Natural killer cell (primary cell): Measurements from ENCODE around the gene PRPS2. TPM values are rescaled to one million over a fixed set of nuclear protein-coding genes. Genes with fewer than 3 reads are reported as not detected.

Experiments
- ATAC-seq, 3 donors: fragments of 150-1000 bp in 2 of 3; fragments of 200-7000 bp in 1 of 3; cut with Tn5 transposase; 1 replicate in 1 of 3; 2 replicates in 2 of 3; pipeline ENCODE4 v1.10.0; 2021; ENCODE audit warnings: mild to moderate bottlenecking in 2 of 3, moderate library complexity in 2 of 3
- DNase-seq, 2 donors: peaks; one replicate each; pipeline versions ENCODE4 v3.0.0 to v3.0.0-alpha.2; 2013 to 2021; ENCODE audit warnings: mixed read lengths in 1 of 2
- H3K27ac ChIP-seq: one replicate; pipeline ENCODE4 v1.5.1; 2013; ENCODE audit warnings: mild to moderate bottlenecking, low read length
- H3K27me3 ChIP-seq: one replicate; pipeline ENCODE4 v1.6.1; 2013; ENCODE audit warnings: low read length; ENCODE audit not compliant: control insufficient read depth, insufficient read depth
- H3K36me3 ChIP-seq: one replicate; pipeline ENCODE4 v1.6.1; 2013; ENCODE audit warnings: low read length; ENCODE audit not compliant: control insufficient read depth, insufficient read depth
- H3K4me1 ChIP-seq: one replicate; pipeline ENCODE4 v1.6.1; 2013; ENCODE audit warnings: low read length; ENCODE audit not compliant: control insufficient read depth, insufficient read depth
- H3K4me3 ChIP-seq: one replicate; pipeline ENCODE4 v1.5.1; 2013; ENCODE audit warnings: low read length
- H3K9me3 ChIP-seq: one replicate; pipeline ENCODE4 v1.6.1; 2013; ENCODE audit warnings: low read length; ENCODE audit not compliant: control insufficient read depth, insufficient read depth
- H3K27ac Mint-ChIP-seq, 2 donors: one replicate each; pipeline ENCODE4 v1.8.0; 2022; ENCODE audit warnings: mild to moderate bottlenecking in 2 of 2, mixed read lengths in 2 of 2, moderate library complexity in 1 of 2
- H3K27me3 Mint-ChIP-seq, 2 donors: one replicate each; pipeline ENCODE4 v1.8.0; 2022; ENCODE audit warnings: low read depth in 2 of 2, mixed read lengths in 2 of 2
- H3K36me3 Mint-ChIP-seq: one replicate; pipeline ENCODE4 v1.8.0; 2022; ENCODE audit warnings: mixed read lengths
- H3K4me1 Mint-ChIP-seq, 2 donors: one replicate each; pipeline ENCODE4 v1.8.0; 2022; ENCODE audit warnings: mixed read lengths in 2 of 2
- H3K4me3 Mint-ChIP-seq: one replicate; pipeline ENCODE4 v1.8.0; 2022; ENCODE audit warnings: mild to moderate bottlenecking, moderate library complexity, mixed read lengths
- H3K9me3 Mint-ChIP-seq, 2 donors: one replicate each; pipeline ENCODE4 v1.8.0; 2022; ENCODE audit warnings: mixed read lengths in 2 of 2
- WGBS: methylation state at CpG from one replicate; pipeline ENCODE4 v1.1.7; 2013; ENCODE audit warnings: missing lambda C conversion rate; ENCODE audit not compliant: insufficient coverage; 5-methylcytosine and 5-hydroxymethylcytosine counted together
- intact Hi-C: fragments of 100-400 bp; cut with micrococcal nuclease; formaldehyde crosslinking; loops from one replicate; pipeline ENCODE4 v1.14.2; 2022
- total RNA-seq, 4 donors: library from RNA; stranded (reverse); fragments of 120-200 nt in 1 of 4; gene quantifications; one replicate each; pipeline versions ENCODE4 v1.2.3 to v1.2.4, GENCODE V29; 2013 to 2022
- TF ChIP-seq, protein P1 (sequence below): fragments of 200-600 bp; IDR thresholded peaks from one replicate; pipeline ENCODE4 v1.8.0; 2022; ENCODE audit warnings: antibody characterized with exemption

Gene PRPS2
- total RNA-seq, 3 donors from 2014 or later (not counting 1 experiment from before 2014, with no cell fraction given): 18.9 to 20.4 (median 20.1) TPM

DNA sequence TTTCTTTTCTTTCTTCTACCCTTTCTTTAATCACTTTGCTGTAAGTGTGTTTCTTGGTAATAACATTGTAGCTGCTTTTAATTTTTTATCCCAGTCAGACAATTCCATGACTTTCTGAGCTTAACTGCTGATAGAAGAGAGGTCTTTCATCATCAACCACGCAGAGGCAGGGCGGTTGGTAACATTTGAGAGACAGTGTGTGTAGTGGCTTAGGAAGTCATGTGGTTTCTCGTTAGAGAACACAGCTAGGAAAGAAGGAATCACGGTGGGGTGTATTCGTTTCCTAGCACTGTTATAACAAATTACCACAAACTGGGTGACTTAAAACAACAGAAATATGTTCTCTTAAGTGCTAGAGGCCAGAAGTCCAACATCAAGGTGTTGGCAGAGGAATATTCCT, 11.5 kb downstream of the PRPS2 start:
- TF ChIP-seq, protein P1, sequence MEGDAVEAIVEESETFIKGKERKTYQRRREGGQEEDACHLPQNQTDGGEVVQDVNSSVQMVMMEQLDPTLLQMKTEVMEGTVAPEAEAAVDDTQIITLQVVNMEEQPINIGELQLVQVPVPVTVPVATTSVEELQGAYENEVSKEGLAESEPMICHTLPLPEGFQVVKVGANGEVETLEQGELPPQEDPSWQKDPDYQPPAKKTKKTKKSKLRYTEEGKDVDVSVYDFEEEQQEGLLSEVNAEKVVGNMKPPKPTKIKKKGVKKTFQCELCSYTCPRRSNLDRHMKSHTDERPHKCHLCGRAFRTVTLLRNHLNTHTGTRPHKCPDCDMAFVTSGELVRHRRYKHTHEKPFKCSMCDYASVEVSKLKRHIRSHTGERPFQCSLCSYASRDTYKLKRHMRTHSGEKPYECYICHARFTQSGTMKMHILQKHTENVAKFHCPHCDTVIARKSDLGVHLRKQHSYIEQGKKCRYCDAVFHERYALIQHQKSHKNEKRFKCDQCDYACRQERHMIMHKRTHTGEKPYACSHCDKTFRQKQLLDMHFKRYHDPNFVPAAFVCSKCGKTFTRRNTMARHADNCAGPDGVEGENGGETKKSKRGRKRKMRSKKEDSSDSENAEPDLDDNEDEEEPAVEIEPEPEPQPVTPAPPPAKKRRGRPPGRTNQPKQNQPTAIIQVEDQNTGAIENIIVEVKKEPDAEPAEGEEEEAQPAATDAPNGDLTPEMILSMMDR: no peak
- no peaks in the 10 kb centered on the region for H3K27me3 ChIP-seq
- intact Hi-C loops: no loop called here
- peaks cover 0 to 3% of the 10 kb centered on the region in 2 donors for H3K4me1 Mint-ChIP-seq
- H3K36me3 Mint-ChIP-seq: no peaks in the 10 kb centered on the region
- H3K4me3 Mint-ChIP-seq: no peak overlapping the region
- DNase-seq: no peak
- H3K4me3 ChIP-seq: no peak overlapping the region
- H3K27ac ChIP-seq: no peak overlapping the region
- ATAC-seq: no peak
- H3K9me3 Mint-ChIP-seq: no peaks in the 10 kb centered on the region
- H3K36me3 ChIP-seq: peaks cover 3% of the 10 kb centered on the region
- H3K4me1 ChIP-seq: no peaks in the 10 kb centered on the region
- no CpG with 5 or more reads among the region's 5 CpGs for WGBS
- no peaks in the 10 kb centered on the region for H3K9me3 ChIP-seq
- no peak overlapping the region for H3K27ac Mint-ChIP-seq
- no peaks in the 10 kb centered on the region for H3K27me3 Mint-ChIP-seq

DNA sequence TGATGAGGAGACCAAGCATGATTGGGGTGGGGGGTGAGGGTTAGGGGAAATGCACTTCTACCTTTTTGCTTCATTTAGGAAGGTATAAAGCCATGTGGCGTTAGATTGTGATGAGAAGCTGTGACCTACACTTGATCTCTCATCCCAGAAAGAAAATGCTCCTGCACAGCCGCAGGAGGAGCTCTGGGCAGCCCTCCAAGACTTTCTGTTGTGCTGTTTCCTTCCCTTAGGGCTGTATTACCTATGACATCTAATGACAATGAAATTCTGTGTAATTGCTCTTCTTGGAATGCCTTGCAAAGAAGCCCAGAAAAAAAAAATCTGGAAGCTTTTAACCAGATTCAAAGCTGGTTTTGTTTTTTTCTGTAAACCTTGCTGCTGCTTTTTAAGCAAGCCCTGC, 13.4 kb downstream of the PRPS2 start:
- 60% methylated on average over 1 of the region's 2 CpGs for WGBS
- Histone ChIP-seq H3K36me3 (peaks cover 3% of the 10 kb centered on the region), H3K27ac (no peak overlapping the region), H3K9me3 (no peaks in the 10 kb centered on the region), H3K27me3 (no peaks in the 10 kb centered on the region), H3K4me1 (no peaks in the 10 kb centered on the region), H3K4me3 (no peak overlapping the region)
- Mint-ChIP-seq H3K9me3 (no peaks in the 10 kb centered on the region), H3K27me3 (no peaks in the 10 kb centered on the region), H3K4me3 (no peak overlapping the region), H3K4me1 (no peaks in the 10 kb centered on the region), H3K27ac (no peak overlapping the region), H3K36me3 (no peaks in the 10 kb centered on the region)
- ATAC-seq (no peak), DNase-seq (no peak)
- intact Hi-C loops: no loop called here
- TF ChIP-seq, protein P1: no peak

DNA sequence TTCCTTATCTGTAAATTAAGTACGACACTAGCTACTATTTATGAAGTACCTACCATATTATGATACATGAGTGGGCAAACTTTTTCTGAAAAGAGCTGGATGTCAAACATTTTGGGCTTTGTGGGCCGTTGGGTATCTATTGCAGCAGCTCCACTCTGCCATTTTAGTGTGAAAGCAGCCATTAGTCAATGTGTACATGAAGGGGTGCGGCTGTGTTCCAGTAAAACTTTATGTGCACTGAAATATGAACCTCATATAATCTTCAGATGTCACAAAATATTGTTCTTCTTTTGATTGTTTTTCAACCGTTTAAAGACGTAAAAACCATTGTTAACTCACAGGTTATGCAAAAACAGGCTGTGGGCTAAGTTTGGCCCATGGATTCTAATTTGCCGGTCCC, 14.1 kb downstream of the PRPS2 start:
- Mint-ChIP-seq H3K9me3 (no peaks in the 10 kb centered on the region), H3K27ac (no peak overlapping the region), H3K36me3 (no peaks in the 10 kb centered on the region), H3K4me1 (no peaks in the 10 kb centered on the region), H3K4me3 (no peak overlapping the region), H3K27me3 (no peaks in the 10 kb centered on the region)
- intact Hi-C loops: no loop called here
- no peaks in the 10 kb centered on the region for H3K4me1 ChIP-seq
- H3K27me3 ChIP-seq: no peaks in the 10 kb centered on the region
- DNase-seq (no peak), ATAC-seq (no peak)
- no peaks in the 10 kb centered on the region for H3K9me3 ChIP-seq
- H3K27ac ChIP-seq: no peak overlapping the region
- 98% methylated on average over 4 of the region's 6 CpGs for WGBS
- TF ChIP-seq, protein P1: no peak
- no peak overlapping the region for H3K4me3 ChIP-seq
- peaks cover 3% of the 10 kb centered on the region for H3K36me3 ChIP-seq

DNA sequence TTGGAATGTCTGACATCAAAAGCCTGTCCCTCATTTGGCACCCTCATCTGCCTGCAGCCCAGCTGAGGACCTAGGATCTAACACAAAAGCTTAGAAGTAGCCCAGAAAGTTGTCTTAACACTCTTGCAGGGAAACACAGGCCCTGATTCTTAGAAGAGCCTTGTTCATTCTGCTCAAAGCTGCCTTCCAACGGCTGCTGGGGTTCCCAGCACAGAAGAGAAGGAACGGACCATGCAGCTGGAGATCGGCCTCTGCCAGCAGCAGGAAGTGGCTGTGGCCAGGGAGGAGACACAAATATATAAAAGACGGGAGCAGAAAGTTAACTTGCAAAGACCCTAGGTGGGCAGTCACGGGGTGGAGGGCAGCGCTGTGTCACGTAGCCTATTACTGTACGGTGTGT, 20.4 kb downstream of the PRPS2 start:
- DNase-seq (no peak), ATAC-seq (no peak)
- Histone ChIP-seq H3K4me3 (no peak overlapping the region), H3K9me3 (no peaks in the 10 kb centered on the region), H3K27me3 (no peaks in the 10 kb centered on the region), H3K36me3 (no peaks in the 10 kb centered on the region), H3K27ac (no peak overlapping the region), H3K4me1 (no peaks in the 10 kb centered on the region)
- Mint-ChIP-seq H3K27ac (no peak overlapping the region), H3K36me3 (no peaks in the 10 kb centered on the region), H3K4me3 (no peak overlapping the region), H3K9me3 (no peaks in the 10 kb centered on the region), H3K27me3 (no peaks in the 10 kb centered on the region), H3K4me1 (peaks cover 5% of the 10 kb centered on the region in 2 donors)
- WGBS: 74% methylated on average over 8 of the region's 8 CpGs
- TF ChIP-seq, protein P1: no peak
- intact Hi-C loops: loop anchor here (5.0 to 10.0 kb wide), 2 partner anchors 676 to 1223 kb away; no protein-coding TSS in a partner anchor
